B cell (primary cell): Measurements from ENCODE around the gene LRIG1. TPM values are rescaled to one million over a fixed set of nuclear protein-coding genes. Genes with fewer than 3 reads are reported as not detected.

Source experiments
- ATAC-seq: fragments of 200-7000 bp; cut with Tn5 transposase; one replicate; pipeline ENCODE4 v1.10.0; 2021; ENCODE audit warnings: low read depth, mild to moderate bottlenecking, moderate number of reproducible peaks, moderate library complexity
- CTCF ChIA-PET: fragments of 350-600 bp; sonication (Branson Sonifier 250); formaldehyde crosslinking; loops from one replicate; lab custom pipeline; 2021; ENCODE audit warnings: antibody characterized with exemption, inconsistent platforms; lab: Charles Lee
- POLR2A ChIA-PET: fragments of 350-600 bp; sonication (Branson Sonifier 250); formaldehyde crosslinking; loops from one replicate; lab custom pipeline; 2021; ENCODE audit warnings: antibody characterized with exemption; lab: Charles Lee
- DNase-seq: peaks from one replicate; pipeline ENCODE4 v3.0.0; 2013
- H2AFZ ChIP-seq: 2 replicates; pipeline ENCODE4 v1.6.1; 2012; ENCODE audit warnings: mild to moderate bottlenecking, low read depth, low read length; ENCODE audit not compliant: insufficient read depth, poor library complexity, severe bottlenecking
- H3K27ac ChIP-seq, 2 donors: 1 replicate in 1 of 2; 2 replicates in 1 of 2; pipeline ENCODE4 v1.5.1; 2012 to 2013; ENCODE audit warnings: low read length in 2 of 2, mild to moderate bottlenecking in 2 of 2, moderate library complexity in 1 of 2
- H3K27me3 ChIP-seq, 4 experiments: fragments of 200-600 bp in 1 of 4; sonication (generic) in 1 of 4; replicated peaks in 1 of 4; 1 replicate in 2 of 4; 2 replicates in 2 of 4; pipeline versions ENCODE4 v1.6.1 to v1.7.0; 2013 to 2016; ENCODE audit warnings: low read length in 3 of 4, mild to moderate bottlenecking in 2 of 4, mixed read lengths in 1 of 4, moderate library complexity in 1 of 4; ENCODE audit not compliant: insufficient read depth in 4 of 4, control insufficient read depth in 3 of 4; ENCODE audit errors: control extremely low read depth in 1 of 4
- H3K36me3 ChIP-seq, 2 experiments: replicated peaks in 1 of 2; 1 replicate in 1 of 2; 2 replicates in 1 of 2; pipeline versions ENCODE4 v1.6.1 to v1.7.1; 2013; ENCODE audit warnings: low read length in 1 of 2; ENCODE audit not compliant: insufficient read depth in 2 of 2, control insufficient read depth in 1 of 2; ENCODE audit errors: control extremely low read depth in 1 of 2, extremely low read depth in 1 of 2
- H3K4me1 ChIP-seq, 2 donors: fragments of 200-600 bp in 1 of 2; sonication (generic) in 1 of 2; 1 replicate in 1 of 2; 2 replicates in 1 of 2; pipeline versions ENCODE4 v1.5.1 to v1.6.1; 2013 to 2017; ENCODE audit warnings: low read length in 2 of 2; ENCODE audit not compliant: control insufficient read depth in 2 of 2, insufficient read depth in 2 of 2
- H3K4me2 ChIP-seq: replicated peaks from 2 replicates; pipeline ENCODE3; 2012; ENCODE audit warnings: mild to moderate bottlenecking, low read depth, low read length; ENCODE audit not compliant: poor library complexity, severe bottlenecking
- H3K4me3 ChIP-seq, 5 experiments: fragments of 200-600 bp in 1 of 5; sonication (generic) in 1 of 5; 1 replicate in 3 of 5; 2 replicates in 2 of 5; pipeline versions ENCODE4 v1.5.1 to v1.7.0; 2011 to 2016; ENCODE audit warnings: low read length in 4 of 5, mild to moderate bottlenecking in 4 of 5, low read depth in 2 of 5, control low read depth in 1 of 5, moderate library complexity in 1 of 5; ENCODE audit not compliant: insufficient read depth in 1 of 5; ENCODE audit errors: control extremely low read depth in 1 of 5, extremely low read depth in 1 of 5
- H3K79me2 ChIP-seq: fragments of 200-600 bp; sonication (generic); one replicate; pipeline ENCODE4 v1.6.0; 2016; ENCODE audit warnings: low read length; ENCODE audit not compliant: control insufficient read depth, insufficient read depth
- H3K9ac ChIP-seq: fragments of 200-600 bp; sonication (generic); 2 replicates; pipeline ENCODE4 v1.6.1; 2017; ENCODE audit warnings: mild to moderate bottlenecking, low read length, moderate library complexity
- H3K9me3 ChIP-seq, 3 donors: one replicate each; pipeline versions ENCODE4 v1.6.1 to v1.7.1; 2013; ENCODE audit warnings: low read length in 2 of 3; ENCODE audit not compliant: control insufficient read depth in 2 of 3, insufficient read depth in 1 of 3; ENCODE audit errors: control extremely low read depth in 1 of 3
- H4K20me1 ChIP-seq: 2 replicates; pipeline ENCODE4 v1.6.0; 2012; ENCODE audit warnings: mild to moderate bottlenecking, low read length; ENCODE audit not compliant: insufficient read depth, control insufficient read depth, poor library complexity, severe bottlenecking
- H3K27ac Mint-ChIP-seq: one replicate; pipeline ENCODE4 v1.8.0; 2021; ENCODE audit warnings: mixed read lengths
- H3K27me3 Mint-ChIP-seq: one replicate; pipeline ENCODE4 v1.8.0; 2021; ENCODE audit warnings: mixed read lengths
- H3K4me1 Mint-ChIP-seq: one replicate; pipeline ENCODE4 v1.8.0; 2021; ENCODE audit warnings: mixed read lengths
- H3K4me3 Mint-ChIP-seq: one replicate; pipeline ENCODE4 v1.8.0; 2021; ENCODE audit warnings: mixed read lengths
- H3K9me3 Mint-ChIP-seq: one replicate; pipeline ENCODE4 v1.8.0; 2022; ENCODE audit warnings: mixed read lengths; ENCODE audit not compliant: insufficient read depth
- CTCF ChIP-seq: fragments of 200-600 bp; IDR thresholded peaks from one replicate; pipeline ENCODE4 v1.8.0; 2022; ENCODE audit warnings: antibody characterized with exemption, mild to moderate bottlenecking
- EZH2 ChIP-seq: IDR thresholded peaks from 2 replicates; pipeline ENCODE4 v1.6.1; 2012; ENCODE audit warnings: borderline replicate concordance, low read depth, mild to moderate bottlenecking, moderate library complexity, low read length; ENCODE audit not compliant: insufficient read depth, poor library complexity, severe bottlenecking
- WGBS: methylation state at CpG from one replicate; pipeline ENCODE4 v1.1.5; 2013; ENCODE audit warnings: missing lambda C conversion rate; ENCODE audit not compliant: insufficient coverage; 5-methylcytosine and 5-hydroxymethylcytosine counted together
- intact Hi-C: fragments of 100-400 bp; cut with micrococcal nuclease; formaldehyde crosslinking; loops from one replicate; pipeline ENCODE4 v1.10.0; 2022
- polyA plus RNA-seq: library from polyadenylated mRNA; depleted of rRNA; stranded (reverse); fragments of >200 nt; gene quantifications from 2 replicates; pipeline ENCODE4 v1.2.3, GENCODE V29; 2012
- total RNA-seq, 2 donors: library from RNA; stranded (reverse); fragments of 120-200 nt in 1 of 2; gene quantifications; 1 replicate in 1 of 2; 2 replicates in 1 of 2; pipeline versions ENCODE4 v1.2.3 to v1.2.4, GENCODE V29; 2013 to 2022

The LRIG1 gene
- total and polyA plus RNA-seq, 2 donors (not counting 1 experiment from before 2014, with no cell fraction given): 9.2 to 12.4 TPM

- Histone ChIP-seq H3K9me3 (no peaks in the 10 kb centered on the region), H3K36me3 (no peaks in the 10 kb centered on the region), H4K20me1 (no peaks in the 10 kb centered on the region), H3K4me3 (no peak overlapping the region), H3K4me2 (no peak overlapping the region), H2AFZ (no peak overlapping the region), H3K79me2 (no peaks in the 10 kb centered on the region), H3K27me3 (no peaks in the 10 kb centered on the region), H3K4me1 (no peaks in the 10 kb centered on the region), H3K27ac (no peak overlapping the region), H3K9ac (no peak overlapping the region)
- WGBS: 73% methylated on average over 5 of the region's 8 CpGs
- POLR2A ChIA-PET: interaction anchor here (1.3 kb wide), 1 partner anchor 13 kb away, joined by 3 read pairs; no protein-coding TSS in a partner anchor
- intact Hi-C loops: no loop called here
- Mint-ChIP-seq H3K27me3 (no peaks in the 10 kb centered on the region), H3K4me1 (peaks cover 2% of the 10 kb centered on the region), H3K9me3 (no peaks in the 10 kb centered on the region), H3K27ac (no peak overlapping the region), H3K4me3 (no peak overlapping the region)
- CTCF ChIA-PET: no interaction called here
- TF ChIP-seq EZH2 (no peak), CTCF (no peak)
- no peak for DNase-seq
- no peak for ATAC-seq
Observed at GRCh38 chr3:66454464-66454859, 46.4 kb downstream of the LRIG1 start.

DNA sequence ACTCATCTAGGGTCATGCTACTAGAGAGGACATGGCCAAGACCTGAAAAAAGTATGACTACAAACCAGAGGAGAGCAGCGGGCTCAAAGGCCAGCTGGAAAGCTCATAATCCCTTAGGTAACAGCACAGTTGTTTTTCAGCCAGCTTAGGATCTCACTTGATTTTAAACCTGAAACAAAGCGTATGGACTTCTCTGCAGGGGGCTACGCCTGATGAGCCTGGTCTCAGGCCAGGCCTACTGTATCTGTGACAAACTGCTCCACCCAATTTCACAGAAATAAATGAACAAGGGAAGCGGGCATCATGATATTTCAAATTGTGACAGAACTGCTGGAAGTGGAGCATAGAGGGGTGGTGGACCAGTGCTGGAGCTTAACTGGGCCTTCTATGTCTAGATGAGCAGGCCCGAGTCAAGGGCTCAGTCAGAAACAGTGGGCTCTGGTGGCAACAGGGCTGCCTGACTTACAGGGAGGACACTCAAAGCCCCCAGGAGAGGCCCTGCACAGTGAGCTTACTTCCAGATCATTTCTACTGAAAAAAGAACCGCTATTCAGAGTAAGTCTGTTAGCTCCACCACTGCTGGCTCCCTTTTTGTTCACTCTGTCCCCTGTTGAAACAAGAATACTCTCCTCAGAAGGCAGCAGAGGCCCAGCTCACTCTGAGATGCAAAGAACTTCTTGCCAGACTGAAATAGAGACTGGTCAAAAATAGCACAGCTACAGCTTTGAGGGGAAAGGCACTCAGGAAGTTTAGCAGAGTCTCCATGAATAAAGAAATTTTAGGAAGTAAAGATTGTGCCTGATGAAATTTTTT is 47.0 kb downstream of the LRIG1 start:
- Histone ChIP-seq H3K9me3 (no peaks in the 10 kb centered on the region), H3K27me3 (no peaks in the 10 kb centered on the region), H3K4me3 (no peak overlapping the region), H3K4me2 (no peak overlapping the region), H3K27ac (no peak overlapping the region), H3K36me3 (no peaks in the 10 kb centered on the region), H3K79me2 (no peaks in the 10 kb centered on the region), H4K20me1 (no peaks in the 10 kb centered on the region), H3K4me1 (no peaks in the 10 kb centered on the region), H3K9ac (no peak overlapping the region), H2AFZ (no peak overlapping the region)
- no peaks in the 10 kb centered on the region for H3K27me3 Mint-ChIP-seq
- ATAC-seq: no peak
- intact Hi-C loops: no loop called here
- H3K27ac Mint-ChIP-seq: no peak overlapping the region
- no peak for DNase-seq
- peaks cover 2% of the 10 kb centered on the region for H3K4me1 Mint-ChIP-seq
- 96% methylated on average over 6 of the region's 6 CpGs for WGBS
- no peak overlapping the region for H3K4me3 Mint-ChIP-seq
- POLR2A ChIA-PET: interaction anchor here (1.3 kb wide), 1 partner anchor 14 kb away, joined by 3 read pairs; no protein-coding TSS in a partner anchor
- H3K9me3 Mint-ChIP-seq: no peaks in the 10 kb centered on the region
- TF ChIP-seq CTCF (no peak), EZH2 (no peak)
- CTCF ChIA-PET: no interaction called here
